HepG2 (cell line): ENCODE results near the gene GPR55. TPM values are rescaled to one million over a fixed set of nuclear protein-coding genes. Genes with fewer than 3 reads are reported as not detected.

Experiments used
- ATAC-seq: fragments of 200-7000 bp; cut with Tn5 transposase; 3 replicates; pipeline ENCODE4 v1.9.1; 2020; ENCODE audit warnings: mild to moderate bottlenecking, moderate library complexity
- BruUV-seq: library from RNA; stranded (reverse); fragments of 400-500 nt; replicated peaks from 2 replicates; lab custom pipeline; 2021; lab: Mats Ljungman, UMichigan
- CTCF ChIA-PET: fragments of 300-600 bp; formaldehyde crosslinking; extraction: SDS; loops from one replicate; lab custom pipeline; 2021; ENCODE audit warnings: low total read pairs, inconsistent platforms, low intra/inter-chr PET ratio; lab: Yijun Ruan, JAX
- POLR2A ChIA-PET: fragments of 350-600 bp; sonication (Branson Sonifier 250); formaldehyde crosslinking; loops from one replicate; lab custom pipeline; 2020; ENCODE audit warnings: antibody characterized with exemption, inconsistent platforms; lab: Yijun Ruan, JAX
- DNase-seq: peaks from one replicate; pipeline ENCODE4 v3.0.0-alpha.2; 2015; ENCODE audit warnings: low spot score
- FAIRE-seq: peaks from 3 replicates; lab custom pipeline; 2011; peaks lifted over from hg19 to GRCh38; lab: Jason Lieb, UNC
- H2AFZ ChIP-seq: one replicate; pipeline ENCODE4 v1.6.1; 2011; ENCODE audit warnings: low read length, inconsistent platforms
- H3K27ac ChIP-seq: fragments of 300-600 bp; 3 replicates; pipeline ENCODE4 v1.8.0; 2011; ENCODE audit warnings: mixed run types, mild to moderate bottlenecking, mixed read lengths, low read length, inconsistent platforms; ENCODE audit not compliant: insufficient read depth; ENCODE audit errors: extremely low read length
- H3K27me3 ChIP-seq, 2 experiments: fragments of 200-600 bp in 1 of 2; 2 replicates in 1 of 2; 3 replicates in 1 of 2; pipeline versions ENCODE4 v1.6.0 to v1.8.0; 2011; ENCODE audit warnings: low read length in 2 of 2, mild to moderate bottlenecking in 2 of 2, moderate library complexity in 2 of 2, inconsistent platforms in 1 of 2; ENCODE audit not compliant: insufficient read depth in 2 of 2, control insufficient read depth in 1 of 2
- H3K36me3 ChIP-seq, 2 experiments: fragments of 200-600 bp in 1 of 2; replicated peaks in 1 of 2; 2 replicates in 1 of 2; 3 replicates in 1 of 2; pipeline versions ENCODE4 v1.5.1 to v1.8.0; 2011; ENCODE audit warnings: low read length in 2 of 2, inconsistent platforms in 1 of 2; ENCODE audit not compliant: insufficient read depth in 2 of 2, control insufficient read depth in 1 of 2
- H3K4me1 ChIP-seq: 2 replicates; pipeline ENCODE4 v1.5.1; 2012; ENCODE audit warnings: low read length, inconsistent platforms; ENCODE audit not compliant: insufficient read depth
- H3K4me2 ChIP-seq: 2 replicates; pipeline ENCODE4 v1.6.0; 2011; ENCODE audit warnings: low read depth, low read length, inconsistent platforms
- H3K4me3 ChIP-seq, 3 experiments: fragments of 200-600 bp in 1 of 3; sonication (generic), shearing (Covaris generic) in 1 of 3; replicated peaks in 1 of 3; 2 replicates each; pipeline ENCODE4 v1.5.1; 2011 to 2016; ENCODE audit warnings: low read length in 3 of 3, inconsistent platforms in 2 of 3, low read depth in 2 of 3, mild to moderate bottlenecking in 2 of 3, control low read depth in 1 of 3, mixed read lengths in 1 of 3; ENCODE audit not compliant: insufficient read depth in 1 of 3
- H3K79me2 ChIP-seq: one replicate; pipeline ENCODE4 v1.6.1; 2011; ENCODE audit warnings: low read length, inconsistent platforms; ENCODE audit not compliant: insufficient read depth
- H3K9ac ChIP-seq: 2 replicates; pipeline ENCODE4 v1.6.0; 2011; ENCODE audit warnings: mild to moderate bottlenecking, low read depth, low read length, inconsistent platforms; ENCODE audit not compliant: insufficient read depth
- H3K9me3 ChIP-seq: 2 replicates; pipeline ENCODE4 v1.5.1; 2012; ENCODE audit warnings: mild to moderate bottlenecking, low read length
- H4K20me1 ChIP-seq: 2 replicates; pipeline ENCODE4 v1.6.0; 2011; ENCODE audit warnings: inconsistent platforms, mild to moderate bottlenecking, low read length, moderate library complexity; ENCODE audit not compliant: insufficient read depth
- NR2F6 ChIP-seq, 2 experiments: IDR thresholded peaks; 2 replicates each; pipeline ENCODE4 v1.6.1; 2016; ENCODE audit warnings: antibody characterized with exemption in 1 of 2, mild to moderate bottlenecking in 1 of 2
- POLR2AphosphoS5 ChIP-seq: IDR thresholded peaks from 2 replicates; pipeline ENCODE4 v1.6.1; 2012; ENCODE audit warnings: low read depth, low read length
- ZNF296 ChIP-seq: sonication (generic); formaldehyde crosslinking; conservative IDR thresholded peaks from 2 replicates; pipeline ENCODE4 v1.5.0; 2020; ENCODE audit warnings: mild to moderate bottlenecking, missing genetic modification reagents
- ZSCAN9 ChIP-seq: IDR thresholded peaks from 2 replicates; pipeline ENCODE4 v1.6.1; 2016; ENCODE audit warnings: borderline replicate concordance
- WGBS: methylation state at CpG from one replicate; pipeline ENCODE4 v1.1.6; 2017; ENCODE audit warnings: low lambda C conversion rate; 5-methylcytosine and 5-hydroxymethylcytosine counted together
- in situ Hi-C: cut with HindIII; loops from 2 replicates; pipeline ENCODE4 v1.10.0; 2017; ENCODE audit warnings: low pct_unique_long_range_greater_than_20kb; ENCODE audit not compliant: extremely low pct_ligation_motif_present
- intact Hi-C: fragments of 100-400 bp; cut with micrococcal nuclease; formaldehyde crosslinking; loops from one replicate; pipeline ENCODE4 v1.10.0; 2022; ENCODE audit not compliant: unreplicated experiment
- polyA plus RNA-seq, 8 experiments: library from polyadenylated mRNA; depleted of rRNA in 3 of 8; stranded (reverse) in 7 of 8; unstranded in 1 of 8; fragments of >200 nt; fragmentation: Illumina TruSeq in 4 of 8; extraction: Trizol in 4 of 8; gene quantifications; 2 replicates each; pipeline versions ENCODE4 v1.2.1 to v1.2.3, GENCODE V29; 2011 to 2016; ENCODE audit warnings: low read depth in 4 of 8, missing spikeins in 1 of 8, mixed read lengths in 1 of 8; ENCODE audit not compliant: insufficient read depth in 1 of 8
- total RNA-seq, 5 experiments: library from RNA; depleted of rRNA; stranded (reverse); fragments of >200 nt; fragmentation: Illumina TruSeq; extraction: Trizol; gene quantifications; 2 replicates each; pipeline ENCODE4 v1.2.3, GENCODE V29; 2016; ENCODE audit warnings: low read depth in 1 of 5
- TF ChIP-seq, protein P1 (sequence below): sonication (generic); formaldehyde crosslinking; IDR thresholded peaks from one replicate; pipeline ENCODE4 v1.5.1; 2020; ENCODE audit warnings: mild to moderate bottlenecking, missing genetic modification reagents; ENCODE audit errors: not compliant biosample characterization
- TF ChIP-seq, protein P2 (sequence below): sonication (generic); formaldehyde crosslinking; IDR thresholded peaks from 2 replicates; pipeline ENCODE4 v1.4.0; 2020; ENCODE audit warnings: missing genetic modification reagents, borderline replicate concordance

GPR55 gene
- total and polyA plus RNA-seq, 2 of the 13 experiments (the other 11 are each of a cell fraction or from before 2014, with no cell fraction given), result not detected

DNA sequence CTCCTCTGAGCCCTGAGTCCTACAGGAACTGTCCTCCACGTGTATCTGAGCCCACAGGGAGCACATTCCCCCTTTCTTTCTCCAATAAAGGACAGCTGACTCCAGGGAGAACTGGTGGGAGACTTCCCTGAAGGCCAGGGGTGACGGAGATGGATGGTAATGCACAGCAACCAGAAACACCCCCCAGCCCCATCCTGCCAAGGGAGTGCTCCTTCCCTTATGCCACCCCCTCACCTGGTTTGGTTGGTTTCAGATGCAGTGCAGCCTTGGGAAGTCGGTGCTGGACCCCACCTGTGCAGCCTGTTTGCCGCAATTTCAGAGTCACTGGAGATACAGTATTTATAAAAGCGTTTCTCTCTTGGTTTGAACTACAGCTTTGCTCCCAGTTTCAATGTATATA lies 24.0 kb downstream of the GPR55 start:
- intact Hi-C loops, result loop anchor here (5.0 kb wide), 1 partner anchor 36 kb away; no protein-coding TSS in a partner anchor
- H3K9me3 ChIP-seq, result no peaks in the 10 kb centered on the region
- H3K9ac ChIP-seq, result no peak overlapping the region
- H3K27ac ChIP-seq, result no peak overlapping the region
- ChIA-PET CTCF (no interaction called here), POLR2A (no interaction called here)
- FAIRE-seq (no peak), ATAC-seq (no peak), DNase-seq (no peak)
- no TSS peak for BruUV-seq
- TF ChIP-seq, protein P1, sequence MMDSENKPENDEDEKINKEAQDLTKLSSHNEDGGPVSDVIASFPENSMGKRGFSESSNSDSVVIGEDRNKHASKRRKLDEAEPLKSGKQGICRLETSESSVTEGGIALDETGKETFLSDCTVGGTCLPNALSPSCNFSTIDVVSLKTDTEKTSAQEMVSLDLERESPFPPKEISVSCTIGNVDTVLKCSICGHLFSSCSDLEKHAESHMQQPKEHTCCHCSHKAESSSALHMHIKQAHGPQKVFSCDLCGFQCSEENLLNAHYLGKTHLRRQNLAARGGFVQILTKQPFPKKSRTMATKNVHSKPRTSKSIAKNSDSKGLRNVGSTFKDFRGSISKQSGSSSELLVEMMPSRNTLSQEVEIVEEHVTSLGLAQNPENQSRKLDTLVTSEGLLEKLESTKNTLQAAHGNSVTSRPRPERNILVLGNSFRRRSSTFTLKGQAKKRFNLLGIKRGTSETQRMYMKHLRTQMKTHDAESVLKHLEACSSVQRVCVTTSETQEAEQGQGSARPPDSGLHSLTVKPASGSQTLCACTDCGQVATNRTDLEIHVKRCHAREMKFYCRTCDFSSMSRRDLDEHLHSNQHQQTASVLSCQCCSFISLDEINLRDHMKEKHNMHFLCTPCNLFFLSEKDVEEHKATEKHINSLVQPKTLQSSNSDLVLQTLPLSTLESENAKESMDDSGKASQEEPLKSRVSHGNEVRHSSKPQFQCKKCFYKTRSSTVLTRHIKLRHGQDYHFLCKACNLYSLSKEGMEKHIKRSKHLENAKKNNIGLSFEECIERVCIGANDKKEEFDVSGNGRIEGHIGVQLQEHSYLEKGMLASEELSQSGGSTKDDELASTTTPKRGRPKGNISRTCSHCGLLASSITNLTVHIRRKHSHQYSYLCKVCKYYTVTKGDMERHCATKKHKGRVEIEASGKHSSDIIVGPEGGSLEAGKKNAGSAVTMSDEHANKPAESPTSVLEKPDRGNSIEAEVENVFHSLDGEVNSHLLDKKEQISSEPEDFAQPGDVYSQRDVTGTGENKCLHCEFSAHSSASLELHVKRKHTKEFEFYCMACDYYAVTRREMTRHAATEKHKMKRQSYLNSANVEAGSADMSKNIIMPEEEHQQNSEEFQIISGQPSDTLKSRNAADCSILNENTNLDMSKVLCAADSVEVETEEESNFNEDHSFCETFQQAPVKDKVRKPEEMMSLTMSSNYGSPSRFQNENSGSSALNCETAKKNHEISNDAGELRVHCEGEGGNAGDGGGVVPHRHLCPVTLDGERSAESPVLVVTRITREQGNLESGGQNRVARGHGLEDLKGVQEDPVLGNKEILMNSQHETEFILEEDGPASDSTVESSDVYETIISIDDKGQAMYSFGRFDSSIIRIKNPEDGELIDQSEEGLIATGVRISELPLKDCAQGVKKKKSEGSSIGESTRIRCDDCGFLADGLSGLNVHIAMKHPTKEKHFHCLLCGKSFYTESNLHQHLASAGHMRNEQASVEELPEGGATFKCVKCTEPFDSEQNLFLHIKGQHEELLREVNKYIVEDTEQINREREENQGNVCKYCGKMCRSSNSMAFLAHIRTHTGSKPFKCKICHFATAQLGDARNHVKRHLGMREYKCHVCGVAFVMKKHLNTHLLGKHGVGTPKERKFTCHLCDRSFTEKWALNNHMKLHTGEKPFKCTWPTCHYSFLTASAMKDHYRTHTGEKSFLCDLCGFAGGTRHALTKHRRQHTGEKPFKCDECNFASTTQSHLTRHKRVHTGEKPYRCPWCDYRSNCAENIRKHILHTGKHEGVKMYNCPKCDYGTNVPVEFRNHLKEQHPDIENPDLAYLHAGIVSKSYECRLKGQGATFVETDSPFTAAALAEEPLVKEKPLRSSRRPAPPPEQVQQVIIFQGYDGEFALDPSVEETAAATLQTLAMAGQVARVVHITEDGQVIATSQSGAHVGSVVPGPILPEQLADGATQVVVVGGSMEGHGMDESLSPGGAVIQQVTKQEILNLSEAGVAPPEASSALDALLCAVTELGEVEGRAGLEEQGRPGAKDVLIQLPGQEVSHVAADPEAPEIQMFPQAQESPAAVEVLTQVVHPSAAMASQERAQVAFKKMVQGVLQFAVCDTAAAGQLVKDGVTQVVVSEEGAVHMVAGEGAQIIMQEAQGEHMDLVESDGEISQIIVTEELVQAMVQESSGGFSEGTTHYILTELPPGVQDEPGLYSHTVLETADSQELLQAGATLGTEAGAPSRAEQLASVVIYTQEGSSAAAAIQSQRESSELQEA (CRISPR knock-in tag), result no peak
- no peak for TF ChIP-seq NR2F6 (IDR thresholded peaks at IDR 0.05)
- TF ChIP-seq NR2F6 (CRISPR knock-in tag; IDR thresholded peaks at IDR 0.05), result no peak
- no peak for TF ChIP-seq ZSCAN9
- TF ChIP-seq, protein P2, sequence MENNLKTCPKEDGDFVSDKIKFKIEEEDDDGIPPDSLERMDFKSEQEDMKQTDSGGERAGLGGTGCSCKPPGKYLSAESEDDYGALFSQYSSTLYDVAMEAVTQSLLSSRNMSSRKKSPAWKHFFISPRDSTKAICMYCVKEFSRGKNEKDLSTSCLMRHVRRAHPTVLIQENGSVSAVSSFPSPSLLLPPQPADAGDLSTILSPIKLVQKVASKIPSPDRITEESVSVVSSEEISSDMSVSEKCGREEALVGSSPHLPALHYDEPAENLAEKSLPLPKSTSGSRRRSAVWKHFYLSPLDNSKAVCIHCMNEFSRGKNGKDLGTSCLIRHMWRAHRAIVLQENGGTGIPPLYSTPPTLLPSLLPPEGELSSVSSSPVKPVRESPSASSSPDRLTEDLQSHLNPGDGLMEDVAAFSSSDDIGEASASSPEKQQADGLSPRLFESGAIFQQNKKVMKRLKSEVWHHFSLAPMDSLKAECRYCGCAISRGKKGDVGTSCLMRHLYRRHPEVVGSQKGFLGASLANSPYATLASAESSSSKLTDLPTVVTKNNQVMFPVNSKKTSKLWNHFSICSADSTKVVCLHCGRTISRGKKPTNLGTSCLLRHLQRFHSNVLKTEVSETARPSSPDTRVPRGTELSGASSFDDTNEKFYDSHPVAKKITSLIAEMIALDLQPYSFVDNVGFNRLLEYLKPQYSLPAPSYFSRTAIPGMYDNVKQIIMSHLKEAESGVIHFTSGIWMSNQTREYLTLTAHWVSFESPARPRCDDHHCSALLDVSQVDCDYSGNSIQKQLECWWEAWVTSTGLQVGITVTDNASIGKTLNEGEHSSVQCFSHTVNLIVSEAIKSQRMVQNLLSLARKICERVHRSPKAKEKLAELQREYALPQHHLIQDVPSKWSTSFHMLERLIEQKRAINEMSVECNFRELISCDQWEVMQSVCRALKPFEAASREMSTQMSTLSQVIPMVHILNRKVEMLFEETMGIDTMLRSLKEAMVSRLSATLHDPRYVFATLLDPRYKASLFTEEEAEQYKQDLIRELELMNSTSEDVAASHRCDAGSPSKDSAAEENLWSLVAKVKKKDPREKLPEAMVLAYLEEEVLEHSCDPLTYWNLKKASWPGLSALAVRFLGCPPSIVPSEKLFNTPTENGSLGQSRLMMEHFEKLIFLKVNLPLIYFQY (CRISPR knock-in tag), result no peak
- no peak for TF ChIP-seq POLR2AphosphoS5
- no peak for TF ChIP-seq ZNF296 (CRISPR knock-in tag)
- in situ Hi-C loops, result loop anchor here (5.0 kb wide), 1 partner anchor 86 kb away; no protein-coding TSS in a partner anchor
- H3K4me3 ChIP-seq, result no peak overlapping the region
- 13% methylated on average over 4 of the region's 5 CpGs for WGBS
- no peaks in the 10 kb centered on the region for H3K79me2 ChIP-seq
- no peaks in the 10 kb centered on the region for H4K20me1 ChIP-seq
- no peak overlapping the region for H2AFZ ChIP-seq
- H3K4me2 ChIP-seq, result no peak overlapping the region
- H3K4me1 ChIP-seq, result peaks cover 12% of the 10 kb centered on the region
- peaks cover 4 to 64% of the 10 kb centered on the region in 2 experiments for H3K27me3 ChIP-seq
- no peaks in the 10 kb centered on the region for H3K36me3 ChIP-seq
